ENCODE results near the gene PPP1R1B.

The PPP1R1B gene

DNA sequence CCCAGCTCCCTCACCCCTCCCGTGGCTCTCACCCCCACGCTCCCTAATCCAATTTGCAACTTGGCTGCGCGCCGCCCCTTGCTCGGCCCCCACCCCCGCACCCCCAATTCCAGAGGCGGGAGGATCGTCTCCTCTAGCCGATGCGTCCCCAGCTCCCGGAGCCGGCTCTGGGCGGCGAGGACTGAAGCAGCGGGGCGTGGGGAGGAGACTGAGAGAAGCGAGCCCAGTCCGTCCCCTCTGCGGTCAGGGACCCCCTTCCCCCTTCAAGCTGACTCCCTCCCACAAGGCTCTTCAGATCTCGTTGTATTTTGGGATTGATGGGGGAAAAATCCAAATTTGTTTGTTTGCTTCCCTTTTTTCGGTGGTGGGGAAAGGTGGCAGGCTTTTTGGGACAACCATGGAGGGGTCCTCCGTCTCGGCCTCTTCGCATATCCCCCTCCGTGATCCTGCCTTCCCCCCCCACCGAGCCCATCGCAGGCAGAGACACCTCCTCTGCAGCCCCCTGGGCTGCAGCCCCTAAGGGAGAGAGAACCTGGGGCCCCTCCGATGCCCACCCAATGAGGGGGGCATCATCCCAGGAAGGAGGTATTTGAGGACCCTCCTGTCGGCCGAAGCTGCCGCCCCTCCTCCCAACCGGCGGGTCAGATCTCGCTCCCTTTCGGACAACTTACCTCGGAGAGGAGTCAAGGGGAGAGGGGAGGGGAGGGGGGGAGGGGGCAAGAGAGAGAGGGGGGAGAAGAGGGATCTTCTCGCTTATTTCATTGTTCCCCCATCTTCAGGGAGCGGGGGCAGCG is 19.5 kb upstream of the PPP1R1B start:
- no peak overlapping the region for H3K4me3 ChIP-seq (ENCODE audit: low read depth in 1 of 5, low read length in 5 of 5)
- no peak overlapping the region for H3K9ac ChIP-seq (ENCODE audit: low read length in 5 of 5)
- no peaks in the 10 kb centered on the region for H3K9me3 ChIP-seq (ENCODE audit: control insufficient read depth in 5 of 5, low read length in 5 of 5)
- no peak overlapping the region for H3K27ac ChIP-seq (ENCODE audit: low read depth, low read length)
- H3K4me1 ChIP-seq (ENCODE audit: control insufficient read depth in 5 of 5, insufficient read depth in 5 of 5, low read length in 5 of 5): peaks cover 0 to 29% (median 26%) of the 10 kb centered on the region in 5 donors
- no peaks in the 10 kb centered on the region for H3K36me3 ChIP-seq (ENCODE audit: control insufficient read depth in 5 of 5, insufficient read depth in 5 of 5, low read length in 5 of 5)
- H3K27me3 ChIP-seq (ENCODE audit: control insufficient read depth in 5 of 5, insufficient read depth in 4 of 5, low read length in 5 of 5): peaks cover 44 to 69% (median 59%) of the 10 kb centered on the region in 5 donors

DNA sequence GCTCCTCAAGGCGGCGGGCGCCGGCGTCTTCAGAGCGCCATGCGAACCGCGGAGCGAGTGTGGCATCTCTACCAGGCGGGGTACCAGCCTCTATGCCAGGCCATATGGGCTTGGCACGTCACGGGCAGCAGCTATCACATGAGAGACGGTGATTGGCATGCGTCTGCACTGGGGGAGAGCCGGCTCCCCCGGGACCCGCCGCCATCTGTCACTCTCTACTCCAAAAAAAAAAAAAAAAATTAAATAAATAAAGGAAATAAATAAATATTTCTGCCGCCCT is 19.0 kb upstream of the PPP1R1B start, which contains the start of gene NEUROD2:
NEUROD2 (minus strand) TSS at position 70 of the 280 bp plus-strand sequence. CDS start 1,321 bp downstream, outside the sequence.
- no peaks in the 10 kb centered on the region for H3K36me3 ChIP-seq (ENCODE audit: control insufficient read depth in 5 of 5, insufficient read depth in 5 of 5, low read length in 5 of 5)
- H3K27me3 ChIP-seq (ENCODE audit: control insufficient read depth in 5 of 5, insufficient read depth in 4 of 5, low read length in 5 of 5): peaks cover 45 to 66% (median 59%) of the 10 kb centered on the region in 5 donors
- H3K9me3 ChIP-seq (ENCODE audit: control insufficient read depth in 5 of 5, low read length in 5 of 5): no peaks in the 10 kb centered on the region
- H3K4me3 ChIP-seq (ENCODE audit: low read depth in 1 of 5, low read length in 5 of 5): peak within 1 kb of the TSS in 1 of 5 donors; percentile 40
- H3K27ac ChIP-seq (ENCODE audit: low read depth, low read length): no peak within 1 kb of the TSS
- peaks cover 0 to 29% (median 26%) of the 10 kb centered on the region in 5 donors for H3K4me1 ChIP-seq (ENCODE audit: control insufficient read depth in 5 of 5, insufficient read depth in 5 of 5, low read length in 5 of 5)
- H3K9ac ChIP-seq (ENCODE audit: low read length in 5 of 5): no peak within 1 kb of the TSS

DNA sequence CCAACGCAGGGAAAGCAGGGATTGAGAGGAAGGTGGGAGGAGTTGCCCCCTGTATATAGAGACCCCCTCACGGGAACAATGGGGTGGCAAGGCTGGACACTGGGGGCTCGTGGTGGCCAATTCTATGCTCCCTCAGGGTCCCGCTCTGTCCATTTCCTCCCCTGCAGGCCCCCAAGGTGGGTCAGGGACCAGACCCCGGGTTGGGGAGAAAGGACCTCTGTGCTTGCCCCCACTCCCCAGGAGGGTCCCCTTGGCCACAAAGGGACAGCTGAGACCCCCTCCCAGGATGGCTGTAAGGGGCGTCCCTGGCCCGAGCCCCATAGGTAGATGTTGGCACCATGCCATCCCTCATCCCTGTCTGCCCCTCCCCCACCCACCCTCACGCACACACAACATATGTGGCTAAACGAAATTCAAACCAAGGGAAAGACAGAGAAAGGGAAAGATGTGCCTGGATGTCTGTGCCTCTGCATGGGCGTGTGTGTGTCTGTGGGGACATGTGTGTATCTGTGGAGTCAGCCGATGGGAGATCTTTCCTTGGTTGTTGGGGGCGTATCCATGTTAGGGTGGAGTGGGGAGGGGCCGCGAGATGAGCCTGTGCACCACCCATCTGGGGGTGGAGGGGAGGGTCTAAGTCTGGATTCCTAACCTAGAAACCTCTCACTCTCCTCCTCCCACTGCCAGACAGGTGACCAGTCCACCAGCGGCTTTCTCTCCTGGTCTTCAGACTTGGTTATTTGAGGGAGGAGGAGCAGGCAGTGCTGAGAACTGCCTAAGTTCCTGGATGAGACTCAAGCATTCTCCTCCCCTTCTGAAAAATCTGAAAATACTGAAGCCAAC is 18.4 kb upstream of the PPP1R1B start:
- Histone ChIP-seq H3K9ac (ENCODE audit: low read length in 5 of 5) (no peak overlapping the region), H3K27me3 (ENCODE audit: control insufficient read depth in 5 of 5, insufficient read depth in 4 of 5, low read length in 5 of 5) (peaks cover 43 to 66% (median 57%) of the 10 kb centered on the region in 5 donors), H3K27ac (ENCODE audit: low read depth, low read length) (no peak overlapping the region), H3K4me3 (ENCODE audit: low read depth in 1 of 5, low read length in 5 of 5) (no peak overlapping the region), H3K4me1 (ENCODE audit: control insufficient read depth in 5 of 5, insufficient read depth in 5 of 5, low read length in 5 of 5) (peaks cover 0 to 29% (median 26%) of the 10 kb centered on the region in 5 donors), H3K36me3 (ENCODE audit: control insufficient read depth in 5 of 5, insufficient read depth in 5 of 5, low read length in 5 of 5) (no peaks in the 10 kb centered on the region), H3K9me3 (ENCODE audit: control insufficient read depth in 5 of 5, low read length in 5 of 5) (no peaks in the 10 kb centered on the region)

DNA sequence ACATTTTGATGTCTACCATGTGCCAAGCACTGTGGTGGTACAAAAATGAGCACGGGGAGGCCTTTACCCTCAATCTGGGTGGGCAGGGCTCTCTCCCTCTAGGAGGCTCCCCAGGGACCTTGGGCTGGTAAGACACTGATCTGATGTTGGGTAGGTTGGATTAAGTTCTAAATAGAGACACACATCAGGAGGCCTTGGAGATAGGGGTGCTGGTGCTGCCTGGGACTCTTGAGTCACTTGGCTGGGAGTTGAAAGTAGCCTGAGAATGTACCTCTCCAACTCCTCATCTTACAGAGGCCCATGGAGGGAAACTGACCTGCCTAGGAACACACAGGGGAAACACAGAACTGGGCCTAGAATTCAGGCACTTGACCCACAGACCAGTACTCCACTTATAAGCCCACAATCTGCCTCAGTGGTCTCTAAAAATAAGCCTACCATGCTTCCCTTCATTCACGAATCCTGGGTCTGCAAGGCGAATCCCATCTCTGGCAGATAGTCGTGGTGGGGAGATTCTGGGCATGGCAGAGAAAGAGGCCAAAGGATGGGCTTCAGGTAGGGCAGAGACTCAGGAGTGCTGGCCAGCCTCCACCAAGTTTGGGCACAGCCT is 17.2 kb upstream of the PPP1R1B start:
- H3K9ac ChIP-seq (ENCODE audit: low read length in 5 of 5): no peak overlapping the region
- H3K4me1 ChIP-seq (ENCODE audit: control insufficient read depth in 5 of 5, insufficient read depth in 5 of 5, low read length in 5 of 5): peaks cover 2 to 27% (median 26%) of the 10 kb centered on the region in 5 donors
- no peak overlapping the region for H3K4me3 ChIP-seq (ENCODE audit: low read depth in 1 of 5, low read length in 5 of 5)
- H3K27me3 ChIP-seq (ENCODE audit: control insufficient read depth in 5 of 5, insufficient read depth in 4 of 5, low read length in 5 of 5): peaks cover 35 to 60% (median 49%) of the 10 kb centered on the region in 5 donors
- no peak overlapping the region for H3K27ac ChIP-seq (ENCODE audit: low read depth, low read length)
- H3K36me3 ChIP-seq (ENCODE audit: control insufficient read depth in 5 of 5, insufficient read depth in 5 of 5, low read length in 5 of 5): no peaks in the 10 kb centered on the region
- H3K9me3 ChIP-seq (ENCODE audit: control insufficient read depth in 5 of 5, low read length in 5 of 5): no peaks in the 10 kb centered on the region

DNA sequence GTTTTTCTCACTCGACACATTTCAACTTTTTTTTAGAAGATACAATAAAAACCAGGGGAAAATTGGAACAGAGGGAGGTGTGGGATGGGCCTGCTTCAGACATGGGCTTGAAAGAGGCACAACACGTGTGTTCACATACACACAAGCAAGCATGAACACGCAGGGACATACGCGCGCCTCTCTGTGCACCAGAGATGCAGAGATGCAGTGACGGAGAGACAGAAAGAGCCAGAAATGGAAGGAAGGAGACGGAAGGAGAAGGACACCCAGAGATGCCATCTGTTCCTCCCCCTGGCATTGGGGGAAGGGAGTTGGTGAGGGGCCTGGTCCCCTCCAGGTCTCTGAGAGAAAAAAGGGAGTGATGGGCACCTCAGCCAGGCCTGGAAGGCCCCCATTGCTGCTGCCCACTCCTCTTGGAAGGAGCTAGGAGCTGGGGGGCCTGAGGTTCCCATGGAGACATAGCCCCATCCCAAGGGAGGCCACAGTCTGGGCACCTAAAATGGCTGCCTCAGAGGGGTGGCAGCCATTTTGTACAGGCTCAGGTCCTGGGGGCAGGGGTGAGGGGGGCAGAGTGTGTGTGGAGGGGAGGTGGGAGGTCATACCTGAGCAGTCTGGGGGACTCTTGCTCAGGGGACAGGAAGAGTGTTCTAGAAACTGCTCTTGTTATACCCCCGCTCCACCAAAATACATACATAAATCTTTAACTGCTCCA is 15.2 kb upstream of the PPP1R1B start:
- no peak overlapping the region for H3K4me3 ChIP-seq (ENCODE audit: low read depth in 1 of 5, low read length in 5 of 5)
- H3K9ac ChIP-seq (ENCODE audit: low read length in 5 of 5): no peak overlapping the region
- no peak overlapping the region for H3K27ac ChIP-seq (ENCODE audit: low read depth, low read length)
- H3K27me3 ChIP-seq (ENCODE audit: control insufficient read depth in 5 of 5, insufficient read depth in 4 of 5, low read length in 5 of 5): peaks cover 25 to 51% (median 37%) of the 10 kb centered on the region in 5 donors
- H3K36me3 ChIP-seq (ENCODE audit: control insufficient read depth in 5 of 5, insufficient read depth in 5 of 5, low read length in 5 of 5): no peaks in the 10 kb centered on the region
- peaks cover 2 to 9% (median 7%) of the 10 kb centered on the region in 5 donors for H3K4me1 ChIP-seq (ENCODE audit: control insufficient read depth in 5 of 5, insufficient read depth in 5 of 5, low read length in 5 of 5)
- H3K9me3 ChIP-seq (ENCODE audit: control insufficient read depth in 5 of 5, low read length in 5 of 5): no peaks in the 10 kb centered on the region

DNA sequence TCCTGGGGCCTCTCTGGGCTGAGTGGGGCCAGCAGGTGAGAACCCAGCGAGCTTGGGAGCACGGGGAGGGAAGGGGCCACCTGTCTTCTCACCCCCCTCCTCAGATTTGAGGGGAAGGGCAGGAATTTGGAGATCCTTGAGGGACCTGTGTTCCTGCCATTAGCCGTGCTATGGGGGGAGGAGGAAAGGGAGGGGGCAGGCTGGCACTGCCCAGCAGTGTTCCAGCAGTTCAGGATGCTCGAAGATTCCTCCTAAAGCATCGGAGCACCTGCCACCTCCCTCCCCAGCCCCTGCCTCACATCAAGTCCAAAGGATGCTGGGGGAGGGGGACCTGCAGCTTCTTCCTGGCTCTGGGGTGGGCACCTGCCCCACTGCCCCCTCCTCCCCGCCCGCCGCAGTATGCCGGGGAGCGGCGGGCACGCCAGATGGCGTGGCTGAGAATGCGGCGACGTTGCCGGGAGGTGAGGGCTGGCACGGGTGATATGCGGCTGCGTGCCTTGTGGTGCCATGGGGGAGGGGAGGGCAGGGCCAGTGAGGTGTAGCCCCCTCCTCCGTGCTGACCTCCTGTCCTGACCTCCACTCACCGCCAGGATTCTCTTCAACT is 14.4 kb upstream of the PPP1R1B start:
- Histone ChIP-seq H3K4me1 (ENCODE audit: control insufficient read depth in 5 of 5, insufficient read depth in 5 of 5, low read length in 5 of 5) (peaks cover 1 to 5% (median 3%) of the 10 kb centered on the region in 5 donors), H3K27me3 (ENCODE audit: control insufficient read depth in 5 of 5, insufficient read depth in 4 of 5, low read length in 5 of 5) (peaks cover 18 to 48% (median 29%) of the 10 kb centered on the region in 5 donors), H3K27ac (ENCODE audit: low read depth, low read length) (no peak overlapping the region), H3K9ac (ENCODE audit: low read length in 5 of 5) (no peak overlapping the region), H3K9me3 (ENCODE audit: control insufficient read depth in 5 of 5, low read length in 5 of 5) (no peaks in the 10 kb centered on the region), H3K36me3 (ENCODE audit: control insufficient read depth in 5 of 5, insufficient read depth in 5 of 5, low read length in 5 of 5) (no peaks in the 10 kb centered on the region), H3K4me3 (ENCODE audit: low read depth in 1 of 5, low read length in 5 of 5) (no peak overlapping the region)

DNA sequence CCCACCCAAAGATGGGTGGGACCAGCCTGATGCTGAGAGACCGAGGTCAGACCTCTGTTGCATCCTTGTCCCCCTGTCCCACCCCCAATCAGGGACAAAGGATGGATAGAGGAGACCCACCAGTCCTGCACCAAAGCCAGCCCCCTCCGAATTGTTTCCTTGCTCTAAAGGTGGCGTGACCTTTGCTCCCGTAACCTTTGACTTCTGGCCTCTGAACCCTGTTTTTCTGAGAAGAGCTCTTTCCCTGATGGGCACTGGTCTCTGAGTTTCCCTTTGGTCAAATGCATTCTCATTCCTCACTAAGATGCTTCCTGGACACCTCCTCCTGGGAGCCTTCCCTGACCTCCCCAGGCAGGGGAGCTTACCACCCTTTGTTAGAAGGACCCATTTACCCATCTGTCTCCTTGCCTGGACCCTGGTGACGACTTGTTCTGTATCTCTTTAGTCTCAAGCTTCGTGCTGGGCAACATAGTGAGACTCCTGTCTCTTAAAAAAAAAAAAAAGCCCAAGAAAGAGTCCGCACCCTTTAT is 13.8 kb upstream of the PPP1R1B start:
- H3K9ac ChIP-seq (ENCODE audit: low read length in 5 of 5): no peak overlapping the region
- H3K9me3 ChIP-seq (ENCODE audit: control insufficient read depth in 5 of 5, low read length in 5 of 5): no peaks in the 10 kb centered on the region
- H3K27ac ChIP-seq (ENCODE audit: low read depth, low read length): no peak overlapping the region
- no peak overlapping the region for H3K4me3 ChIP-seq (ENCODE audit: low read depth in 1 of 5, low read length in 5 of 5)
- H3K36me3 ChIP-seq (ENCODE audit: control insufficient read depth in 5 of 5, insufficient read depth in 5 of 5, low read length in 5 of 5): no peaks in the 10 kb centered on the region
- H3K27me3 ChIP-seq (ENCODE audit: control insufficient read depth in 5 of 5, insufficient read depth in 4 of 5, low read length in 5 of 5): peaks cover 17 to 47% (median 28%) of the 10 kb centered on the region in 5 donors
- peaks cover 3 to 7% (median 5%) of the 10 kb centered on the region in 5 donors for H3K4me1 ChIP-seq (ENCODE audit: control insufficient read depth in 5 of 5, insufficient read depth in 5 of 5, low read length in 5 of 5)

DNA sequence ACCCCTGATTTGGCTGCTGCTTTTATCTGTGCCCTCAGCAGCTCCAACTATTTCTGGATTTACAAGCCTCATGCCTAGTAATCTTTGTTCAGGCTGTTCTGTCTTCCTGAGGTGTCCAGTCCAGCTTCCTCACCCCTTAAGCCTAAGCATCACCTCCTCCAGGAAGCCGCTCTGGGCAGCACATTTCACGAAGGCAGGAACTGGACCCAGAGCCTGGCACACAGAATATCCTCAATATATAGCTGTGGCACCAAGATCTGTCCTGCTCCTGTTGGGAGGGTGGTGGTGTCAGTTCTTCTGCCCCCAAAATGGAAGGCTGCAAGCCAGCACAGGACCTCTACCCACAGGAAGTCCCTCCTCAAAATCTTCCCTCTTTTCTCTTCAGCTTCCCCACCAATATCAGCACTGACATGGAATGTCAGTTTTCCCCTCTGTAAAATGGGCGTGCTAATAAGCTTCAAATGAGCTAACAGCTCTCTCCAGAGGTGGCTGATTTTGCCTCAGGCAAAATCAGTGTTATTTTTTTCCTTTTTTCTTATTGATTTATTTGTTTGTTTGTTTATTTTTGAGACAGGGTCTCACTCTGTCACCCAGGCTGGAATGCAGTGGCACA is 12.1 kb upstream of the PPP1R1B start:
- peaks cover 3 to 15% (median 13%) of the 10 kb centered on the region in 5 donors for H3K4me1 ChIP-seq (ENCODE audit: control insufficient read depth in 5 of 5, insufficient read depth in 5 of 5, low read length in 5 of 5)
- no peak overlapping the region for H3K9ac ChIP-seq (ENCODE audit: low read length in 5 of 5)
- H3K27ac ChIP-seq (ENCODE audit: low read depth, low read length): no peak overlapping the region
- H3K4me3 ChIP-seq (ENCODE audit: low read depth in 1 of 5, low read length in 5 of 5): no peak overlapping the region
- no peaks in the 10 kb centered on the region for H3K9me3 ChIP-seq (ENCODE audit: control insufficient read depth in 5 of 5, low read length in 5 of 5)
- H3K27me3 ChIP-seq (ENCODE audit: control insufficient read depth in 5 of 5, insufficient read depth in 4 of 5, low read length in 5 of 5): peaks cover 8 to 35% (median 15%) of the 10 kb centered on the region in 5 donors
- no peaks in the 10 kb centered on the region for H3K36me3 ChIP-seq (ENCODE audit: control insufficient read depth in 5 of 5, insufficient read depth in 5 of 5, low read length in 5 of 5)

DNA sequence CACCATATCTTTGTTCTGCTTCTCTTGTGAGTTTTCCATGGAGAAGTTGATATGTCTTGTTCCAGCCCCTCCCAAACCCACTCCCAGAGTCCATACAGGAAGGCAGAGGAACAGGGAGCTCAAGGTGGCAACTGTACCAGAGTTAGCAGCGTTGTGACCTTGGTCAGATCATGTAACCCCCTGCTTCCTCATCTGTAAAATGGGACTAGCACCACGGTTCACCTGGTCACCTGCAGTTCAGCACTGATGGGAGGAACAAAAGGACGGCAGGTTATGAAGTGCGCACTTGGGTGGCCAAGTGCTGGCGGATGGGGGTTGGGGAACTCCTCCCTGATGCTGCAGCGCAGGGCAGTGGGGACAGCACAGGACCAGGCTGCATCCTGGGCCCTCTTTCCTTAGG is 11.3 kb upstream of the PPP1R1B start:
- no peaks in the 10 kb centered on the region for H3K36me3 ChIP-seq (ENCODE audit: control insufficient read depth in 5 of 5, insufficient read depth in 5 of 5, low read length in 5 of 5)
- H3K4me3 ChIP-seq (ENCODE audit: low read depth in 1 of 5, low read length in 5 of 5): no peak overlapping the region
- no peaks in the 10 kb centered on the region for H3K9me3 ChIP-seq (ENCODE audit: control insufficient read depth in 5 of 5, low read length in 5 of 5)
- no peak overlapping the region for H3K27ac ChIP-seq (ENCODE audit: low read depth, low read length)
- no peak overlapping the region for H3K9ac ChIP-seq (ENCODE audit: low read length in 5 of 5)
- H3K27me3 ChIP-seq (ENCODE audit: control insufficient read depth in 5 of 5, insufficient read depth in 4 of 5, low read length in 5 of 5): peaks cover 7 to 31% (median 15%) of the 10 kb centered on the region in 5 donors
- peaks cover 3 to 15% (median 13%) of the 10 kb centered on the region in 5 donors for H3K4me1 ChIP-seq (ENCODE audit: control insufficient read depth in 5 of 5, insufficient read depth in 5 of 5, low read length in 5 of 5)

Data from subcutaneous abdominal adipose tissue (tissue), 5 donors.